ENCODE data around the gene CD96. TPM values are rescaled to one million over a fixed set of nuclear protein-coding genes. Genes with fewer than 3 reads are reported as not detected.

Gene CD96
- total RNA-seq, 1 experiment from 2014 or later: not detected

- no CpG with 5 or more reads among the region's 1 CpG for WGBS (ENCODE audit: extremely low coverage, insufficient read length, low lambda C conversion rate)
- no peaks in the 10 kb centered on the region for H3K79me1 ChIP-seq (ENCODE audit: insufficient read depth, low read depth, low read length, poor library complexity, severe bottlenecking)
- no peak overlapping the region for H2BK120ac ChIP-seq (ENCODE audit: low read depth, low read length, poor library complexity, severe bottlenecking)
- no peak overlapping the region for H3K18ac ChIP-seq (ENCODE audit: insufficient read length, low read depth, low read length)
- no peak overlapping the region for H4K8ac ChIP-seq (replicated peaks; ENCODE audit: insufficient read length, low read depth, low read length)
- no peaks in the 10 kb centered on the region for H3K79me2 ChIP-seq (ENCODE audit: insufficient read depth, low read length)
- no peak overlapping the region for H4K5ac ChIP-seq (ENCODE audit: insufficient read length, low read depth, low read length)
- no peak overlapping the region for H3T11ph ChIP-seq (ENCODE audit: low read length)
- no peak overlapping the region for H3K56ac ChIP-seq (ENCODE audit: insufficient read length, low read depth, low read length)
- DNase-seq: no peak
- no peak overlapping the region for H3K27ac ChIP-seq (ENCODE audit: insufficient read length, low read depth, low read length)
- Mint-ChIP-seq H3K36me3 (ENCODE audit: insufficient read depth in 1 of 3, low read depth in 3 of 3) (no peaks in the 10 kb centered on the region), H3K4me3 (no peak overlapping the region), H3K9me3 (no peaks in the 10 kb centered on the region; a peak in 1 of 5 replicates), H3K27ac (no peak overlapping the region), H3K4me1 (peaks cover 4 to 6% of the 10 kb centered on the region in 2 experiments; a peak in 2 of 4 replicates), H3K27me3 (ENCODE audit: low read depth) (no peaks in the 10 kb centered on the region)
- H3K9ac ChIP-seq (ENCODE audit: extremely low read depth, insufficient read length, low read length): no peak overlapping the region
- H3K4me1 ChIP-seq (ENCODE audit: insufficient read depth, low read length): no peaks in the 10 kb centered on the region; the same call in 1 of the 2 replicates
- H2BK20ac ChIP-seq (ENCODE audit: low read depth, low read length, poor library complexity, severe bottlenecking): no peak overlapping the region
- no peak overlapping the region for H3K14ac ChIP-seq (ENCODE audit: insufficient read depth, low read length)
- no peaks in the 10 kb centered on the region for H3K9me3 ChIP-seq (ENCODE audit: control insufficient read depth, low read depth, low read length)
- no peak overlapping the region for H3K4me2 ChIP-seq (ENCODE audit: insufficient read depth, insufficient read length, low read length)
- no peaks in the 10 kb centered on the region for H3K23me2 ChIP-seq (ENCODE audit: insufficient read length, low read depth, low read length, poor library complexity, severe bottlenecking)
- H2AFZ ChIP-seq (ENCODE audit: low read length): no peak overlapping the region
- H3K4ac ChIP-seq (ENCODE audit: low read depth, low read length): no peak overlapping the region
- no peak overlapping the region for H4K91ac ChIP-seq (ENCODE audit: insufficient read length, low read depth, low read length)
- H3K27me3 ChIP-seq (ENCODE audit: insufficient read depth, low read length): no peaks in the 10 kb centered on the region
- no peaks in the 10 kb centered on the region for H4K20me1 ChIP-seq (ENCODE audit: control insufficient read depth, insufficient read depth, insufficient read length)
- no peak overlapping the region for H3K23ac ChIP-seq (ENCODE audit: insufficient read length, low read depth, low read length)
- no peak overlapping the region for H2BK5ac ChIP-seq (ENCODE audit: insufficient read length, low read length)
- H2BK12ac ChIP-seq (ENCODE audit: insufficient read length, low read depth, low read length): no peak overlapping the region
- no peak overlapping the region for H2BK15ac ChIP-seq (ENCODE audit: low read depth, low read length)
- H2AK5ac ChIP-seq (ENCODE audit: insufficient read length, low read length): no peak overlapping the region
- TF ChIP-seq, protein P1, sequence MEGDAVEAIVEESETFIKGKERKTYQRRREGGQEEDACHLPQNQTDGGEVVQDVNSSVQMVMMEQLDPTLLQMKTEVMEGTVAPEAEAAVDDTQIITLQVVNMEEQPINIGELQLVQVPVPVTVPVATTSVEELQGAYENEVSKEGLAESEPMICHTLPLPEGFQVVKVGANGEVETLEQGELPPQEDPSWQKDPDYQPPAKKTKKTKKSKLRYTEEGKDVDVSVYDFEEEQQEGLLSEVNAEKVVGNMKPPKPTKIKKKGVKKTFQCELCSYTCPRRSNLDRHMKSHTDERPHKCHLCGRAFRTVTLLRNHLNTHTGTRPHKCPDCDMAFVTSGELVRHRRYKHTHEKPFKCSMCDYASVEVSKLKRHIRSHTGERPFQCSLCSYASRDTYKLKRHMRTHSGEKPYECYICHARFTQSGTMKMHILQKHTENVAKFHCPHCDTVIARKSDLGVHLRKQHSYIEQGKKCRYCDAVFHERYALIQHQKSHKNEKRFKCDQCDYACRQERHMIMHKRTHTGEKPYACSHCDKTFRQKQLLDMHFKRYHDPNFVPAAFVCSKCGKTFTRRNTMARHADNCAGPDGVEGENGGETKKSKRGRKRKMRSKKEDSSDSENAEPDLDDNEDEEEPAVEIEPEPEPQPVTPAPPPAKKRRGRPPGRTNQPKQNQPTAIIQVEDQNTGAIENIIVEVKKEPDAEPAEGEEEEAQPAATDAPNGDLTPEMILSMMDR (conservative IDR thresholded peaks at IDR 0.05): no peak
Observed at GRCh38 chr3:111538111-111538510, 3.9 kb upstream of the CD96 start.
